Peyer's patch (tissue), 4 donors: ENCODE data around the gene CYP3A5.

Experiments
- POLR2A ChIP-seq, 2 donors: fragments of 450-650 bp; IDR thresholded peaks; one replicate each; pipeline ENCODE4 v1.5.1; 2017; ENCODE audit warnings: antibody characterized with exemption in 2 of 2, mild to moderate bottlenecking in 2 of 2, moderate library complexity in 2 of 2
- TF ChIP-seq, protein P1 (sequence below), 6 experiments: fragments of 450-650 bp in 4 of 6; fragments of 200-600 bp in 2 of 6; sonication (generic) in 1 of 6; IDR thresholded peaks; one replicate each; pipeline ENCODE4 v1.5.1; 2017 to 2019; ENCODE audit warnings: antibody characterized with exemption in 6 of 6, mild to moderate bottlenecking in 3 of 6, moderate library complexity in 1 of 6

DNA sequence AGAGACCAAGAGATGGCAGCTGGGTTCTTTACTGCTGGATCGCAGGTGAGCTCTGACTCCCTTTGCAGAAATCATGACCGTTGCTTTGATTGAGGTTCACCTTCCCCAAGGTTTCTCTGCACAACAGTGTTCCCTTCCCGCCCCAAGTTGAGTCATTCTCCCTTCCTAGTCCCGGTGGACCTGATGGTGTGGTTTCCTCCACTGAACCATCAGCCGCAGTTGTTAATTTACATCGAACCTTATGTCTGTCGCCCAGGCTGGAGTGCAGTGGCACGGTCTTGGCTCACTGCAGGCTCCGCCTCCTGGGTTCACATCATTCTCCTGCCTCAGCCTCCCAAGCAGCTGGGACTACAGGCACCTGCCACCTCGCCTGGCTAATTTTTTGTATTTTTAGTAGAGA is 57.2 kb downstream of the CYP3A5 start:
- TF ChIP-seq, protein P1, sequence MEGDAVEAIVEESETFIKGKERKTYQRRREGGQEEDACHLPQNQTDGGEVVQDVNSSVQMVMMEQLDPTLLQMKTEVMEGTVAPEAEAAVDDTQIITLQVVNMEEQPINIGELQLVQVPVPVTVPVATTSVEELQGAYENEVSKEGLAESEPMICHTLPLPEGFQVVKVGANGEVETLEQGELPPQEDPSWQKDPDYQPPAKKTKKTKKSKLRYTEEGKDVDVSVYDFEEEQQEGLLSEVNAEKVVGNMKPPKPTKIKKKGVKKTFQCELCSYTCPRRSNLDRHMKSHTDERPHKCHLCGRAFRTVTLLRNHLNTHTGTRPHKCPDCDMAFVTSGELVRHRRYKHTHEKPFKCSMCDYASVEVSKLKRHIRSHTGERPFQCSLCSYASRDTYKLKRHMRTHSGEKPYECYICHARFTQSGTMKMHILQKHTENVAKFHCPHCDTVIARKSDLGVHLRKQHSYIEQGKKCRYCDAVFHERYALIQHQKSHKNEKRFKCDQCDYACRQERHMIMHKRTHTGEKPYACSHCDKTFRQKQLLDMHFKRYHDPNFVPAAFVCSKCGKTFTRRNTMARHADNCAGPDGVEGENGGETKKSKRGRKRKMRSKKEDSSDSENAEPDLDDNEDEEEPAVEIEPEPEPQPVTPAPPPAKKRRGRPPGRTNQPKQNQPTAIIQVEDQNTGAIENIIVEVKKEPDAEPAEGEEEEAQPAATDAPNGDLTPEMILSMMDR (IDR thresholded peaks at IDR 0.05), result no peak
- TF ChIP-seq POLR2A (IDR thresholded peaks at IDR 0.05), result no peak
